Measurements from ENCODE around the gene BBIP1. TPM values are rescaled to one million over a fixed set of nuclear protein-coding genes. Genes with fewer than 3 reads are reported as not detected.

Gene BBIP1
- total and polyA plus RNA-seq, 2 donors (not counting 3 experiments of a cell fraction or from before 2014, with no cell fraction given): 9.9 to 32.8 TPM

DNA sequence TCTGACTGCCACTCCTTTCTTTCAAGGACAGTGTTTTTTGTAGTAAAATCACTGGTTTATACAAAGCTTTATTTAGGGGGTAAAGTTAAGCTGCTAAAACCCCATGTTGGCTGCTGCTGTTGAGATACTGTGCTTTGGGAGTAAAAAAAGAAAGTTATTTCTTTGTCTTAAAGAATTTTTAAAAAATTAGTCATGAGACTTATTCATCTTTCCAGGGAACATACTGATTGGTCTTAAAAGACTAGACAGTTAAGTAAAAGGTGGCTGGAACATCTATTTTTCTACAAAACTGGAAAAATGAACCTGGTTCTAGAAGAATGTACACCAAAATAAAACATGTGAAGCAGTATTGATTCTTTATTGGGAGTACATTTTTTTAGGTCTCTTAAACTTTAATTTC lies 20.6 kb downstream of the BBIP1 start:
- Histone ChIP-seq H3K9me1 (replicated peaks; ENCODE audit: control insufficient read depth, extremely low read depth, insufficient read depth, low read length) (no peaks in the 10 kb centered on the region), H3K4me1 (ENCODE audit: control insufficient read depth, extremely low read depth, insufficient read depth, low read length) (no peaks in the 10 kb centered on the region), H4K20me1 (replicated peaks; ENCODE audit: control insufficient read depth, extremely low read depth, insufficient read depth, low read length) (no peaks in the 10 kb centered on the region), H3K9ac (replicated peaks; ENCODE audit: extremely low read depth, insufficient read depth, low read length) (no peak overlapping the region), H3K79me2 (ENCODE audit: control insufficient read depth, insufficient read depth, low read length) (no peaks in the 10 kb centered on the region), H3K27me3 (ENCODE audit: control insufficient read depth in 2 of 2, insufficient read depth in 2 of 2, low read length in 2 of 2) (no peaks in the 10 kb centered on the region), H3K9me3 (replicated peaks; ENCODE audit: control insufficient read depth, insufficient read depth, low read length) (no peaks in the 10 kb centered on the region), H3K36me3 (ENCODE audit: control insufficient read depth in 2 of 2, extremely low read depth in 1 of 2, insufficient read depth in 2 of 2, low read length in 2 of 2) (peaks cover 7 to 10% of the 10 kb centered on the region in 2 experiments), H3K27ac (ENCODE audit: insufficient read depth, low read depth, low read length) (no peak overlapping the region), H3K4me2 (ENCODE audit: insufficient read depth, low read length) (no peak overlapping the region), H3K4me3 (replicated peaks in 1 of 3; ENCODE audit: insufficient read depth in 1 of 3, low read depth in 1 of 3, low read length in 3 of 3) (no peak overlapping the region), H2AFZ (ENCODE audit: low read depth, low read length) (no peak overlapping the region)
- CTCF ChIA-PET: interaction anchor here (0.7 to 2.7 kb wide), 5 partner anchors 20 to 476 kb away, joined by 3 to 9 read pairs (median 3); partner anchors contain the start of gene BBIP1
- intact Hi-C loops (cut with micrococcal nuclease): no loop called here
- DNase-seq (ENCODE audit: low read depth, low spot score): no peak
- no peak for FAIRE-seq
- TF ChIP-seq POLR2A (IDR thresholded peaks at IDR 0.05; ENCODE audit: low read depth, low read length) (no peak), GATA2 (IDR thresholded peaks at IDR 0.05; ENCODE audit: insufficient read depth, insufficient read length, low read depth, low read length) (no peak), JUN (IDR thresholded peaks at IDR 0.05; ENCODE audit: borderline replicate concordance, insufficient read depth, insufficient read length, low read depth) (no peak), MYC (IDR thresholded peaks at IDR 0.05; ENCODE audit: low read depth, low read length) (no peak), POLR2AphosphoS5 (IDR thresholded peaks at IDR 0.05; ENCODE audit: insufficient read depth, low read depth, low read length) (no peak), EZH2 (IDR thresholded peaks at IDR 0.05; ENCODE audit: borderline replicate concordance, low read depth, low read length, severe bottlenecking) (no peak), FOS (IDR thresholded peaks at IDR 0.05; ENCODE audit: borderline replicate concordance, insufficient read depth, low read length) (no peak)
- TF ChIP-seq, protein P1, sequence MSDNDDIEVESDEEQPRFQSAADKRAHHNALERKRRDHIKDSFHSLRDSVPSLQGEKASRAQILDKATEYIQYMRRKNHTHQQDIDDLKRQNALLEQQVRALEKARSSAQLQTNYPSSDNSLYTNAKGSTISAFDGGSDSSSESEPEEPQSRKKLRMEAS (IDR thresholded peaks at IDR 0.05; ENCODE audit: insufficient read depth, insufficient read length): no peak
- TF ChIP-seq, protein P2, sequence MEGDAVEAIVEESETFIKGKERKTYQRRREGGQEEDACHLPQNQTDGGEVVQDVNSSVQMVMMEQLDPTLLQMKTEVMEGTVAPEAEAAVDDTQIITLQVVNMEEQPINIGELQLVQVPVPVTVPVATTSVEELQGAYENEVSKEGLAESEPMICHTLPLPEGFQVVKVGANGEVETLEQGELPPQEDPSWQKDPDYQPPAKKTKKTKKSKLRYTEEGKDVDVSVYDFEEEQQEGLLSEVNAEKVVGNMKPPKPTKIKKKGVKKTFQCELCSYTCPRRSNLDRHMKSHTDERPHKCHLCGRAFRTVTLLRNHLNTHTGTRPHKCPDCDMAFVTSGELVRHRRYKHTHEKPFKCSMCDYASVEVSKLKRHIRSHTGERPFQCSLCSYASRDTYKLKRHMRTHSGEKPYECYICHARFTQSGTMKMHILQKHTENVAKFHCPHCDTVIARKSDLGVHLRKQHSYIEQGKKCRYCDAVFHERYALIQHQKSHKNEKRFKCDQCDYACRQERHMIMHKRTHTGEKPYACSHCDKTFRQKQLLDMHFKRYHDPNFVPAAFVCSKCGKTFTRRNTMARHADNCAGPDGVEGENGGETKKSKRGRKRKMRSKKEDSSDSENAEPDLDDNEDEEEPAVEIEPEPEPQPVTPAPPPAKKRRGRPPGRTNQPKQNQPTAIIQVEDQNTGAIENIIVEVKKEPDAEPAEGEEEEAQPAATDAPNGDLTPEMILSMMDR (IDR thresholded peaks at IDR 0.05; ENCODE audit: extremely low read depth in 1 of 2, insufficient read depth in 1 of 2, low read depth in 1 of 2, low read length in 2 of 2): no peak
- POLR2A ChIA-PET: no interaction called here
- dilution Hi-C loops (cut with MboI; ENCODE audit: extremely low pct_ligation_motif_present, low sequenced_read_pairs): no loop called here
- TSS peak; percentile 78 for BruUV-seq (replicated peaks)

Data from endothelial cell of umbilical vein (primary cell).